ENCODE measurements around the gene KIF22.

- TF ChIP-seq CTCF (IDR thresholded peaks at IDR 0.05) (no peak), POLR2A (IDR thresholded peaks at IDR 0.05) (no peak)
Measured at GRCh38 chr16:29774730-29775129, 15.8 kb upstream of the KIF22 start.

Data from prostate gland (tissue), 2 donors.